SU-DHL-6 (cell line): ENCODE results near the gene PAPOLB.

Source experiments
- H2AFZ ChIP-seq: fragments of 200-600 bp; sonication (generic); 2 replicates; pipeline ENCODE4 v1.6.1; 2014; ENCODE audit warnings: low read depth, mild to moderate bottlenecking, moderate library complexity, mixed read lengths, antibody characterized with exemption, low read length; ENCODE audit not compliant: severe bottlenecking
- H3F3A ChIP-seq: fragments of 200-600 bp; shearing (Covaris generic); 2 replicates; pipeline ENCODE4 v1.6.0; 2016; ENCODE audit warnings: antibody characterized with exemption, mild to moderate bottlenecking; ENCODE audit not compliant: insufficient read depth
- H3K27ac ChIP-seq: fragments of 200-600 bp; sonication (generic); 2 replicates; pipeline ENCODE4 v1.5.1; 2016; ENCODE audit warnings: low read depth, mild to moderate bottlenecking, low read length, moderate library complexity, mixed read lengths
- H3K27me3 ChIP-seq: fragments of 200-600 bp; sonication (generic), shearing (Covaris generic); 2 replicates; pipeline ENCODE4 v1.6.0; 2014; ENCODE audit warnings: mild to moderate bottlenecking, low read length
- H3K36me3 ChIP-seq: fragments of 200-600 bp; sonication (generic); 2 replicates; pipeline ENCODE4 v1.6.1; 2014; ENCODE audit warnings: mild to moderate bottlenecking, low read length, mixed read lengths
- H3K4me2 ChIP-seq: fragments of 300-600, 200-600 bp; shearing (Covaris generic), sonication (generic); 2 replicates; pipeline ENCODE4 v1.6.0; 2014; ENCODE audit warnings: low read length, low read depth, mild to moderate bottlenecking; ENCODE audit not compliant: poor library complexity, severe bottlenecking
- H3K4me3 ChIP-seq: fragments of 200-600 bp; sonication (generic); 2 replicates; pipeline ENCODE4 v1.5.1; 2014; ENCODE audit warnings: antibody characterized with exemption, low read length, mild to moderate bottlenecking, mixed read lengths; ENCODE audit not compliant: insufficient read depth, poor library complexity, severe bottlenecking
- H3K79me2 ChIP-seq: fragments of 200-600 bp; sonication (generic); 2 replicates; pipeline ENCODE4 v1.6.1; 2014; ENCODE audit warnings: mild to moderate bottlenecking, low read length, moderate library complexity; ENCODE audit not compliant: insufficient read depth
- H3K9ac ChIP-seq: fragments of 200-600 bp; sonication (generic); 2 replicates; pipeline ENCODE4 v1.7.0; 2014; ENCODE audit warnings: mild to moderate bottlenecking, low read length
- H3K9me2 ChIP-seq: fragments of 200-600 bp; sonication (generic); replicated peaks from 2 replicates; pipeline ENCODE4 v1.6.1; 2014; ENCODE audit warnings: low read length; ENCODE audit not compliant: insufficient read depth
- H3K9me3 ChIP-seq: fragments of 200-600 bp; sonication (generic); 2 replicates; pipeline ENCODE4 v1.6.1; 2014; ENCODE audit warnings: low read length, mixed read lengths; ENCODE audit not compliant: insufficient read depth
- H4K20me1 ChIP-seq: fragments of 200-600 bp; sonication (generic); 2 replicates; pipeline ENCODE4 v1.6.1; 2014; ENCODE audit warnings: low read depth, mild to moderate bottlenecking, antibody characterized with exemption, low read length, moderate library complexity, mixed read lengths
- CTCF ChIP-seq: fragments of 200-600 bp; sonication (generic); IDR thresholded peaks from one replicate; pipeline ENCODE4 v1.5.1; 2017; ENCODE audit warnings: antibody characterized with exemption, mild to moderate bottlenecking, low read length, moderate library complexity; ENCODE audit not compliant: insufficient read depth, poor library complexity, severe bottlenecking
- EZH2phosphoT487 ChIP-seq: fragments of 200-600 bp; sonication (generic), shearing (Covaris generic); conservative IDR thresholded peaks from 2 replicates; pipeline ENCODE4 v1.6.1; 2018; ENCODE audit warnings: mild to moderate bottlenecking, antibody characterized with exemption, low read length, moderate library complexity, mixed read lengths

PAPOLB gene

DNA sequence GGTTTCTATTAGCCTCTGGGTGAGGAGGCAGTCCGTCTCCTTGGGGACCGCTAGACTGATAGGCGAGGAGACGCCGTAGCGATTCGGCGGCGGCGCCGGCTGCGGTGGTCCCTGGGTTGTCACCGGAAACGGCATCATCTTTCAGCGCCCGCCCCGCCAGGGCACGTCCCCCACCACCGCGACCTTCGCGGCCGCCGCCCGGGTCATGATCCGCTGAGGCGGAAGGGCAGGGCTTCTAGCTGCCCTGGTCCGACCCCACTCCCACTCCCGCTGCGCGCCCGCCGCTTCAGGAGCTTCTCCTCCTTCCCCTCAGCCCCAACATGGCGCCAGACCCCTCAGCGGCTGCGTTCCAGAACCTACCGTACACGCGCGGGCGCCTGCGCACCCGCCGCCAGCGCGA is at the start of gene PAPOLB:
TSS of gene PAPOLB (minus strand) at position 358 of the 400 bp plus-strand sequence. CDS start at position 138, 220 bp downstream.
- H3K27ac ChIP-seq: no peak within 1 kb of the TSS
- H3K4me3 ChIP-seq: no peak within 1 kb of the TSS

DNA sequence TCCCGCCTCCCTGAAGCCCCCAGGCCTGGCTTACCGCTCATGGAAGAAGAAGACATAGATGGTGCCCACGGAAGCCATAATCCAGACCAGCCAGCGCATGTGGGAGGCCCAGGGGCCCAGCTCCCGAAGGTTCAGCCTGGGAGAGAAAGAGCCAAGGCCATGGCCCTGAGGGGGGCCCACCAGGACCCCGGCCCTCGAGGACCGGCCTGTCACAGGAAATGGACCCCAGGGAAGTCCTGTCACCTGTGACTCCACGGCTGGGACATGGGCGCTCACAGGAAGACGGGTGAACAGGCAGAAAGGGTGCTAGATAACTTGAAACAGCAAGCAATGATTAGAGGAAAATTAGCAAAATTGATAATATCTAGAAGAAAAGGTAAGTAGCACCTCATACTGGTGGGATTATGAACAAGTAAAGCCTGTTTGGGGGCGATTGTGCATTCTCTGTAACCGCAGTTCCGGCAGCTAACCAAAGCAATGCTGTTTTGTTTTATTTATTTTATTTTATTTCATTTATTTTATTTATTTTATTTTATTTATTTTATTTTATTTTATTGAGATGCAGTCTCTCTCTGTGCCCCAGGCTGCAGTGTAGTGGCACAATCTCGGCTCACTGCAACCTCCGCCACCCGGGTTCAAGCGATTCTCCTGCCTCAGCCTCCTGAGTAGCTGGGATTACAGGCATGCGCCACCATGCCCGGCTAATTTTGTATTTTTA is 49.4 kb upstream of the PAPOLB start:
- H3K79me2 ChIP-seq: no peaks in the 10 kb centered on the region
- no peak for TF ChIP-seq EZH2phosphoT487
- TF ChIP-seq CTCF: no peak

More for the DNA sequence above, at the start of gene PAPOLB:
- no peaks in the 10 kb centered on the region for H3K27me3 ChIP-seq
- no peak within 1 kb of the TSS for H3K9ac ChIP-seq
- H3K36me3 ChIP-seq: no peaks in the 10 kb centered on the region
- H3K4me2 ChIP-seq: no peak within 1 kb of the TSS
- TF ChIP-seq EZH2phosphoT487 (no peak), CTCF (no peak)
- H2AFZ ChIP-seq: no peak within 1 kb of the TSS
- H3K9me2 ChIP-seq: no peaks in the 10 kb centered on the region
- no peaks in the 10 kb centered on the region for H3F3A ChIP-seq
- no peaks in the 10 kb centered on the region for H3K9me3 ChIP-seq
- H3K79me2 ChIP-seq: no peaks in the 10 kb centered on the region
- H4K20me1 ChIP-seq: no peaks in the 10 kb centered on the region

GRCh38 chr7:4906682-4907081 is 44.9 kb upstream of the PAPOLB start:
- H3K36me3 ChIP-seq: no peaks in the 10 kb centered on the region

More for the DNA sequence above, 49.4 kb upstream of the PAPOLB start:
- H2AFZ ChIP-seq: no peak overlapping the region
- H3K9me2 ChIP-seq: no peaks in the 10 kb centered on the region
- H3K36me3 ChIP-seq: no peaks in the 10 kb centered on the region
- H3K27me3 ChIP-seq: no peaks in the 10 kb centered on the region
- no peak overlapping the region for H3K4me2 ChIP-seq
- H3K9ac ChIP-seq: no peak overlapping the region
- H4K20me1 ChIP-seq: no peaks in the 10 kb centered on the region
- no peak overlapping the region for H3K4me3 ChIP-seq
- no peaks in the 10 kb centered on the region for H3K9me3 ChIP-seq
- H3F3A ChIP-seq: no peaks in the 10 kb centered on the region
- no peak overlapping the region for H3K27ac ChIP-seq

More at GRCh38 chr7:4906682-4907081, 44.9 kb upstream of the PAPOLB start:
- Histone ChIP-seq H2AFZ (no peak overlapping the region), H3K9me2 (no peaks in the 10 kb centered on the region), H3K27me3 (no peaks in the 10 kb centered on the region), H3K4me3 (no peak overlapping the region), H3K9me3 (no peaks in the 10 kb centered on the region), H4K20me1 (no peaks in the 10 kb centered on the region), H3K4me2 (no peak overlapping the region), H3K27ac (no peak overlapping the region), H3K9ac (no peak overlapping the region), H3F3A (no peaks in the 10 kb centered on the region), H3K79me2 (no peaks in the 10 kb centered on the region)
- TF ChIP-seq CTCF (no peak), EZH2phosphoT487 (no peak)
